HepG2 (cell line): Measurements from ENCODE around the gene EFNA2. TPM values are rescaled to one million over a fixed set of nuclear protein-coding genes. Genes with fewer than 3 reads are reported as not detected.

Source experiments
- ATF7-NPFF ChIP-seq: sonication (generic); formaldehyde crosslinking; IDR thresholded peaks from 2 replicates; pipeline ENCODE4 v1.8.1; 2023; ENCODE audit warnings: mild to moderate bottlenecking, low read depth, missing genetic modification reagents, moderate library complexity
- HOXA3 ChIP-seq: sonication (generic); formaldehyde crosslinking; IDR thresholded peaks from 2 replicates; pipeline ENCODE4 v1.5.0; 2020; ENCODE audit warnings: missing genetic modification reagents
- HOXA9 ChIP-seq: sonication (generic); formaldehyde crosslinking; IDR thresholded peaks from 2 replicates; pipeline ENCODE4 v1.8.1; 2022; ENCODE audit warnings: missing genetic modification reagents, mild to moderate bottlenecking, moderate library complexity, borderline replicate concordance
- MED1 ChIP-seq: sonication (generic); formaldehyde crosslinking; IDR thresholded peaks from 2 replicates; pipeline ENCODE4 v1.4.0; 2020; ENCODE audit warnings: missing genetic modification reagents
- RNF2 ChIP-seq: fragments of 450-650 bp; conservative IDR thresholded peaks from 2 replicates; pipeline ENCODE4 v1.6.1; 2016; ENCODE audit warnings: low read depth
- SIX1 ChIP-seq: sonication (generic); formaldehyde crosslinking; IDR thresholded peaks from 2 replicates; pipeline ENCODE4 v1.4.0; 2020; ENCODE audit warnings: missing genetic modification reagents, borderline replicate concordance
- THYN1 ChIP-seq: sonication (generic); formaldehyde crosslinking; IDR thresholded peaks from 2 replicates; pipeline ENCODE4 v1.8.1; 2023; ENCODE audit warnings: low read depth, mild to moderate bottlenecking, moderate library complexity, missing genetic modification reagents, borderline replicate concordance
- ZNF230 ChIP-seq: sonication (generic); formaldehyde crosslinking; IDR thresholded peaks from 2 replicates; pipeline ENCODE4 v1.4.0; 2020; ENCODE audit warnings: mild to moderate bottlenecking, missing genetic modification reagents
- ZNF232 ChIP-seq: sonication (generic); formaldehyde crosslinking; IDR thresholded peaks from 2 replicates; pipeline ENCODE4 v1.4.0; 2020; ENCODE audit warnings: missing genetic modification reagents, borderline replicate concordance
- ZNF33B ChIP-seq: sonication (generic); formaldehyde crosslinking; IDR thresholded peaks from 2 replicates; pipeline ENCODE4 v1.5.1; 2020; ENCODE audit warnings: mild to moderate bottlenecking, missing genetic modification reagents
- polyA plus RNA-seq, 8 experiments: library from polyadenylated mRNA; depleted of rRNA in 3 of 8; stranded (reverse) in 7 of 8; unstranded in 1 of 8; fragments of >200 nt; fragmentation: Illumina TruSeq in 4 of 8; extraction: Trizol in 4 of 8; gene quantifications; 2 replicates each; pipeline versions ENCODE4 v1.2.1 to v1.2.3, GENCODE V29; 2011 to 2016; ENCODE audit warnings: low read depth in 4 of 8, missing spikeins in 1 of 8, mixed read lengths in 1 of 8; ENCODE audit not compliant: insufficient read depth in 1 of 8
- total RNA-seq, 5 experiments: library from RNA; depleted of rRNA; stranded (reverse); fragments of >200 nt; fragmentation: Illumina TruSeq; extraction: Trizol; gene quantifications; 2 replicates each; pipeline ENCODE4 v1.2.3, GENCODE V29; 2016; ENCODE audit warnings: low read depth in 1 of 5
- TF ChIP-seq, protein P1 (sequence below): sonication (generic); formaldehyde crosslinking; IDR thresholded peaks from 2 replicates; pipeline ENCODE4 v1.4.0; 2020; ENCODE audit warnings: missing genetic modification reagents
- TF ChIP-seq, protein P2 (sequence below): sonication (generic); formaldehyde crosslinking; conservative IDR thresholded peaks from 2 replicates; pipeline ENCODE4 v1.4.0; 2020; ENCODE audit warnings: missing genetic modification reagents
- TF ChIP-seq, protein P3 (sequence below): IDR thresholded peaks from 2 replicates; pipeline ENCODE4 v1.4.0; 2020; ENCODE audit warnings: mild to moderate bottlenecking, missing genetic modification reagents
- TF ChIP-seq, protein P4 (sequence below): sonication (generic); formaldehyde crosslinking; IDR thresholded peaks from 2 replicates; pipeline ENCODE4 v1.4.0; 2020; ENCODE audit warnings: mild to moderate bottlenecking, missing genetic modification reagents
- TF ChIP-seq, protein P5 (sequence below): IDR thresholded peaks from 2 replicates; pipeline ENCODE4 v1.6.1; 2012; ENCODE audit warnings: low read depth, low read length, improper control_type of control experiment

EFNA2 gene
- total and polyA plus RNA-seq, 2 of the 13 experiments (the other 11 are each of a cell fraction or from before 2014, with no cell fraction given): 6.0 to 9.9 TPM

DNA sequence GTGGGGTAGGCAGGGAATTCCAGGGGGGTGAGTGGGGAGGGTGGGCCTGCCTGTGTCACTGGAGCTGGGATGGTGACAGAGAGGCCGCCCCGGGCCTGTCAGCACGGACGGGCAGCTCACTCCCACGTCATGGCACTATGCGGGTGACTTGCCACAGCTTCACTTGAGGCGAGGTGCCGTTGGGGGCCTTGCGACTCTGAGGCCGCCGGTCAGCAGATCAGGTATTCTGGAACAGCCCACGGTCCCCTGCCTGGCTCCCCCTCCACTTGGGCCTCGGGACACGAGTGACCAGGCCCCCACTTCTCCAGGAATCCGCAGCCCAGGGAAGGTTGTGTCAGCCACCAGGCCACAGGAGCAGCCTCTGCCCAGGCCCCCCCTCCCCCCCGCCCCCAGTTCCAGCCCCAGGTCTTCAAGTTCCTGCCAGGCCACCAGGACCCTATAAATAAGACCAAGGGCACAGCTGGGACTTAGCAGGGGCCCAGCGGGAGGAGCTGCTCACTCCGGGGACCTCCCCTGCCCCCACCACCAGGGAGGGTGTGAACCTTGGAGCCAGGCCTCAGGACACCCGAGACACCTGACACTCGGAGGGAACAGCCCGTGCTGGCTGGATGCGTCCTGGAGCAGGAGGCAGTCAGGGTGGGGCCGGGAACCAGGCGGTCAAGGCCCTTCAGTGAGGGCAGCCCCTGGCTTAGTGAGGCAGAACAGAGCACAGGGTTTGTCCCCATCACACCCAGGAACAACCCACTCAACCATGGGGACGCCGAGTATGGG, 40.0 kb upstream of the EFNA2 start (continued):
- TF ChIP-seq, protein P1, sequence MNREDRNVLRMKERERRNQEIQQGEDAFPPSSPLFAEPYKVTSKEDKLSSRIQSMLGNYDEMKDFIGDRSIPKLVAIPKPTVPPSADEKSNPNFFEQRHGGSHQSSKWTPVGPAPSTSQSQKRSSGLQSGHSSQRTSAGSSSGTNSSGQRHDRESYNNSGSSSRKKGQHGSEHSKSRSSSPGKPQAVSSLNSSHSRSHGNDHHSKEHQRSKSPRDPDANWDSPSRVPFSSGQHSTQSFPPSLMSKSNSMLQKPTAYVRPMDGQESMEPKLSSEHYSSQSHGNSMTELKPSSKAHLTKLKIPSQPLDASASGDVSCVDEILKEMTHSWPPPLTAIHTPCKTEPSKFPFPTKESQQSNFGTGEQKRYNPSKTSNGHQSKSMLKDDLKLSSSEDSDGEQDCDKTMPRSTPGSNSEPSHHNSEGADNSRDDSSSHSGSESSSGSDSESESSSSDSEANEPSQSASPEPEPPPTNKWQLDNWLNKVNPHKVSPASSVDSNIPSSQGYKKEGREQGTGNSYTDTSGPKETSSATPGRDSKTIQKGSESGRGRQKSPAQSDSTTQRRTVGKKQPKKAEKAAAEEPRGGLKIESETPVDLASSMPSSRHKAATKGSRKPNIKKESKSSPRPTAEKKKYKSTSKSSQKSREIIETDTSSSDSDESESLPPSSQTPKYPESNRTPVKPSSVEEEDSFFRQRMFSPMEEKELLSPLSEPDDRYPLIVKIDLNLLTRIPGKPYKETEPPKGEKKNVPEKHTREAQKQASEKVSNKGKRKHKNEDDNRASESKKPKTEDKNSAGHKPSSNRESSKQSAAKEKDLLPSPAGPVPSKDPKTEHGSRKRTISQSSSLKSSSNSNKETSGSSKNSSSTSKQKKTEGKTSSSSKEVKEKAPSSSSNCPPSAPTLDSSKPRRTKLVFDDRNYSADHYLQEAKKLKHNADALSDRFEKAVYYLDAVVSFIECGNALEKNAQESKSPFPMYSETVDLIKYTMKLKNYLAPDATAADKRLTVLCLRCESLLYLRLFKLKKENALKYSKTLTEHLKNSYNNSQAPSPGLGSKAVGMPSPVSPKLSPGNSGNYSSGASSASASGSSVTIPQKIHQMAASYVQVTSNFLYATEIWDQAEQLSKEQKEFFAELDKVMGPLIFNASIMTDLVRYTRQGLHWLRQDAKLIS (CRISPR knock-in tag): no peak
- TF ChIP-seq, protein P2, sequence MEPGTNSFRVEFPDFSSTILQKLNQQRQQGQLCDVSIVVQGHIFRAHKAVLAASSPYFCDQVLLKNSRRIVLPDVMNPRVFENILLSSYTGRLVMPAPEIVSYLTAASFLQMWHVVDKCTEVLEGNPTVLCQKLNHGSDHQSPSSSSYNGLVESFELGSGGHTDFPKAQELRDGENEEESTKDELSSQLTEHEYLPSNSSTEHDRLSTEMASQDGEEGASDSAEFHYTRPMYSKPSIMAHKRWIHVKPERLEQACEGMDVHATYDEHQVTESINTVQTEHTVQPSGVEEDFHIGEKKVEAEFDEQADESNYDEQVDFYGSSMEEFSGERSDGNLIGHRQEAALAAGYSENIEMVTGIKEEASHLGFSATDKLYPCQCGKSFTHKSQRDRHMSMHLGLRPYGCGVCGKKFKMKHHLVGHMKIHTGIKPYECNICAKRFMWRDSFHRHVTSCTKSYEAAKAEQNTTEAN (CRISPR knock-in tag): no peak
- TF ChIP-seq ZNF33B (CRISPR knock-in tag) (no peak), ZNF230 (CRISPR knock-in tag) (no peak), HOXA3 (CRISPR knock-in tag) (peak; percentile 28; the same call in 1 of the 2 replicates), RNF2 (no peak), ATF7-NPFF (CRISPR knock-in tag) (no peak), SIX1 (CRISPR knock-in tag) (peak; percentile 67; the same call in 1 of the 2 replicates), THYN1 (CRISPR knock-in tag) (no peak), ZNF232 (no peak), HOXA9 (CRISPR knock-in tag) (0 out of 2 replicates have a peak, but pooled peaks have one; percentile 59), MED1 (CRISPR knock-in tag) (peak; percentile 70; the same call in 1 of the 2 replicates)
- TF ChIP-seq, protein P3, sequence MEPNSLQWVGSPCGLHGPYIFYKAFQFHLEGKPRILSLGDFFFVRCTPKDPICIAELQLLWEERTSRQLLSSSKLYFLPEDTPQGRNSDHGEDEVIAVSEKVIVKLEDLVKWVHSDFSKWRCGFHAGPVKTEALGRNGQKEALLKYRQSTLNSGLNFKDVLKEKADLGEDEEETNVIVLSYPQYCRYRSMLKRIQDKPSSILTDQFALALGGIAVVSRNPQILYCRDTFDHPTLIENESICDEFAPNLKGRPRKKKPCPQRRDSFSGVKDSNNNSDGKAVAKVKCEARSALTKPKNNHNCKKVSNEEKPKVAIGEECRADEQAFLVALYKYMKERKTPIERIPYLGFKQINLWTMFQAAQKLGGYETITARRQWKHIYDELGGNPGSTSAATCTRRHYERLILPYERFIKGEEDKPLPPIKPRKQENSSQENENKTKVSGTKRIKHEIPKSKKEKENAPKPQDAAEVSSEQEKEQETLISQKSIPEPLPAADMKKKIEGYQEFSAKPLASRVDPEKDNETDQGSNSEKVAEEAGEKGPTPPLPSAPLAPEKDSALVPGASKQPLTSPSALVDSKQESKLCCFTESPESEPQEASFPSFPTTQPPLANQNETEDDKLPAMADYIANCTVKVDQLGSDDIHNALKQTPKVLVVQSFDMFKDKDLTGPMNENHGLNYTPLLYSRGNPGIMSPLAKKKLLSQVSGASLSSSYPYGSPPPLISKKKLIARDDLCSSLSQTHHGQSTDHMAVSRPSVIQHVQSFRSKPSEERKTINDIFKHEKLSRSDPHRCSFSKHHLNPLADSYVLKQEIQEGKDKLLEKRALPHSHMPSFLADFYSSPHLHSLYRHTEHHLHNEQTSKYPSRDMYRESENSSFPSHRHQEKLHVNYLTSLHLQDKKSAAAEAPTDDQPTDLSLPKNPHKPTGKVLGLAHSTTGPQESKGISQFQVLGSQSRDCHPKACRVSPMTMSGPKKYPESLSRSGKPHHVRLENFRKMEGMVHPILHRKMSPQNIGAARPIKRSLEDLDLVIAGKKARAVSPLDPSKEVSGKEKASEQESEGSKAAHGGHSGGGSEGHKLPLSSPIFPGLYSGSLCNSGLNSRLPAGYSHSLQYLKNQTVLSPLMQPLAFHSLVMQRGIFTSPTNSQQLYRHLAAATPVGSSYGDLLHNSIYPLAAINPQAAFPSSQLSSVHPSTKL (CRISPR knock-in tag): peak; percentile 49
- TF ChIP-seq, protein P4, sequence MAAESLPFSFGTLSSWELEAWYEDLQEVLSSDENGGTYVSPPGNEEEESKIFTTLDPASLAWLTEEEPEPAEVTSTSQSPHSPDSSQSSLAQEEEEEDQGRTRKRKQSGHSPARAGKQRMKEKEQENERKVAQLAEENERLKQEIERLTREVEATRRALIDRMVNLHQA (CRISPR knock-in tag): no peak
- TF ChIP-seq, protein P5, sequence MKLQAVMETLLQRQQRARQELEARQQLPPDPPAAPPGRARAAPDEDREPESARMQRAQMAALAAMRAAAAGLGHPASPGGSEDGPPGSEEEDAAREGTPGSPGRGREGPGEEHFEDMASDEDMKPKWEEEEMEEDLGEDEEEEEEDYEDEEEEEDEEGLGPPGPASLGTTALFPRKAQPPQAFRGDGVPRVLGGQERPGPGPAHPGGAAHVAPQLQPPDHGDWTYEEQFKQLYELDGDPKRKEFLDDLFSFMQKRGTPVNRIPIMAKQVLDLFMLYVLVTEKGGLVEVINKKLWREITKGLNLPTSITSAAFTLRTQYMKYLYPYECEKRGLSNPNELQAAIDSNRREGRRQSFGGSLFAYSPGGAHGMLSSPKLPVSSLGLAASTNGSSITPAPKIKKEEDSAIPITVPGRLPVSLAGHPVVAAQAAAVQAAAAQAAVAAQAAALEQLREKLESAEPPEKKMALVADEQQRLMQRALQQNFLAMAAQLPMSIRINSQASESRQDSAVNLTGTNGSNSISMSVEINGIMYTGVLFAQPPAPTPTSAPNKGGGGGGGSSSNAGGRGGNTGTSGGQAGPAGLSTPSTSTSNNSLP: no peak
